Activated T-cell treated with anti-CD3 and anti-CD28 coated beads, Interleukin-2, amount 50 U/mL, for 1 hour (primary cell): ENCODE measurements around the gene TNRC6B.

Experiments used
- DNase-seq: peaks from one replicate; pipeline ENCODE4 v3.0.0-alpha.2; 2020

Gene TNRC6B

DNA sequence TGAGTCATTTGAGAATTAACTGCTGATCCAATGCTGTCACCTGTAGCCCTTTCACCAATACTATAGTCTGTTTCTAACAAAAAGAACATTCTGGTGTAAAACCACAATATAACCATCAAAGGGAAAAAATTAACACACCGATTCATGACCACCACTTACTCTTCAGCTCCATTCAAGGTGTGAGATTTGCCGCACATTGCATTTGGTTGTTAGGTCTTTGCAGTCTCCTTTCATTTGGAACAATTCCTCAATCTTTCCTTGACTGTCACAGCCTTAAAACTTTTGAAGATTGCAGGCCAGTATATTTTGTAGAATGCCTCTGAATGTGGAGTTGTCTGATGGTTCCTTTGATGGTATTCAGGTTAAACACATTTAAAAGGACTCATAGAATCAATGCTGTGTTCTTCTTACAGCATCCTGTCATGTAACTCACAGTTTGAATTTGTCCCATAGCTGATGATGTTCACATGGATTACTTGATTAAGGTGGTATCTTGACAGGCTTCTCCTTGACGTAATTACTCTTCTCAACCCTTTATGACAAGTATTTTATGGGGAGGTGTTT, 63.6 kb downstream of the TNRC6B start:
- no peak for DNase-seq

DNA sequence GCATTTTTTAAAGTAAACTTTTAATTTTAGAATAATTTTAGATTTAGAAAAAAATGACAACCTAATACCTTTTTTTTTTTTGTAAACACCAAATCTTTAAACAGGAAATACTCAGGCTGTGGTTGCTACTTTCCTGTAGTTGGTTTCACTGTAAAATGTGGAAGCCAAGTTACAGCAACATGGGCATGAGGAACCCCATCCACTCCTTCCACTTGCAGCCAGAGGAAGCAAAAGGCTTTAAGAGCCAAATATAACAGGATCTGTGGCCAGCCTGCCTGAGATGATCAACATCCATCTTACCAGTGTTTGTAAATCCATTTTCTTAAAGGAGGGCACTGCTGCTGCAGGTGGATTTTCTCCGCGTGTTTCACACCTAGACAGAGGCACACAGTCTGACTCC, 66.2 kb downstream of the TNRC6B start:
- no peak for DNase-seq

DNA sequence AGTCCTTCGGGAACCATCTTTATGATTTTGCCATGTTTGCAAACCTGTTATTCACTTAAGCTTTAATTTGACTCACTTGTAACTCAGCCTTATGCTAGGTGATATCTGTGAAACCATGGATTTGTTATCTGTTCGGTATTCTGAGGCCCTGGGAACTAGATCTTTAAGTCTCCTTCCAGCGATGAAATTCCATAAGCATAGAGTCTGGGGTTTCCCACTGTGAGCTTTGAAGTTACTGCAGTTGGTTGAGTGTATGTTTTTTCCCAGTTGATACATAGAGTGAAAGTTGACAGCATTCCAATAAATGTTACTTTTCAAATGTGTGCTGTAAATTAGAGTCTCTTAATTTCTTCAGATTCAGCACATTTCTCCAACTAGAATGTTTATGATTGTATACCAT, 66.9 kb downstream of the TNRC6B start:
- DNase-seq: no peak

DNA sequence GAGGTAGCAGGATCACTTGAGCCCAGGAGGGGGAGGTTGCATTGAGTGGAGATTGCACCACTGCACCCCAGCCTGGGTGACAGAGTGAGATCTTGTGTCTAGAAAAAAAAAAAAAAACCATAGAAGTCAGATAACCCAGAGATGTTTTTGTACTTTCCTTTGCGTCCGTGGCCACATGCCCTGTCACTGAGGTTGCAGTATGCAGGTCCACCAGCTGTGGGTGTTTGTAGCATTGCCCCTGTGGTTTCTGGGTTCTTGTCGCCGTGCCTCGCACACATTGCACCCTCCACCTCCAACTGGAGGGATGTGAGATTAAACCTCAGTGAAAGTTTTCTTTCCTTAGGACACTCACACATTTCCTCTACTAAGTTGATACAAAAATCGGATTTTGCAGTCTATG, 70.3 kb downstream of the TNRC6B start:
- DNase-seq: peak; percentile 64

DNA sequence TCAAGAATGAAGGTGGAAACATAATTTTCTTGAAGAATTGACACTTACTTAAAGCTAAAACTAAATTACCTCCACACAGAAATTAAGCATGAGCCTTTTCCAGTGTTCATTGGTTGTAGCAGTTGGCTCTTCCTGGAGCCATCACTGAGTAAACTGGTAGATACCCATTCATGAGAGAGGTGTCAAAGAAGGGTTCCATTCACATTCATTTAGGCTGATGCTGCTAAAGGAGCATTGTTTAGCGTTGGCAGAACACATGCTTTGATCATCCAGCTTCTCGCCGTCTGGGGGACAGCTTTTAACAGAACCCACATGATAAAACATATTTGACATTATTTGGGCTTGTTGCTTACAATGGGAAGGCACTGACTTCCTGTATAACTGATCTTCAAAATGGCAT, 71.6 kb downstream of the TNRC6B start:
- DNase-seq: no peak

DNA sequence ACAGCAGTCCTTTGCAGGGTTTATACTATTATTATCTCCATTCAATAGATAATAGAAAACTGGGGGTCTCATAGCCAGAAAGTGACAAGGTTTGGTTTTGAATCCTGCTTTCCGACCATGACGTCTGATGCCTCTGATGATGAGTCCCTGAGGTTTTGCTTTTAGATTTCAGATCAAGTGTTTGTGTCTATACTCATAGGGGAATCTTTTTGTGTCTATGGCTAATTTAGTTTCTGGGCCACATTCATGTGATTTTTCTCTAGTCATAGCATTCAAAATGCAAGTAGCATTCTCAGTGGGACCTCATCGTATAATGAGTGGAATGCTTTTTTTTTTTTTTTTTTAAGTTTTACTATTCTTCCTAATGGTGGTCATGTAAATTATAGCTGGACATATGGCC, 72.9 kb downstream of the TNRC6B start:
- no peak for DNase-seq

DNA sequence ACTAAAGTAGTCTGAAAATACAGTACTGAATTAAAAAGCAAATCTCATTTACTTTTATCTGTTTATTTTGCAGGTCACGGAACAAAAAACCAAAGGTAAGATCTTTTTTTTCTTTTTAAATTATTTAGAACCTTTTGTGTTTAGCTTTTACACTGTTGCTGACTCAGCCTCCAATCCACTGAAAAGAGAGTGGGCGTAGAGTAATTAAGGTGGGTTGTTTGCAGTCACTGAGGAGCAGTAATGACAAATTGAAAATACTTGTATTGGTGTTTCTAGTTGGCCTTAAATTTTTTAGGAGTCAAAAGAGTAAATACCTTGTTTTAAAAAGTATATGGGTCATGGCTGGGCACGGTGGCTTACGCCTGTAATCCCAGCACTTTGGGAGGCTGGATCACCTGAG, 73.4 kb downstream of the TNRC6B start:
- no peak for DNase-seq

DNA sequence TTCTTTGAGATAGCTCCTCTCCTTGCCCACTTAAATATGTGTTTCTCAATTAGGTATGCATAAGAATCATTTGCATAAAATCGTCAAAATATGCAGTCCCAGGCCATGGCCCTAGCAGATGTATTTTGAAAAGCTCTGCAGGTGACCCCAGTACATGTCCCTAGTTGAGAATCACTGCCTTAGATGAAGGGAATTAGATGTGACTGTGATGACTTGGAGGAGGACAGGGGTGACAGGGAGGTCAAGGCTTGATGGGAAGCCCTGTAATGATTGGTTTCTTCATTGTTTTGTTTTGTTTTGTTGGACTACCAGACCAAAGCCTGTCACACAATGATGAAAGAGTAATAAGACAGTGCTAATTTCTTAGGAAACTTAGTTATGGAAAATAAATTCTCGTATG, 74.4 kb downstream of the TNRC6B start:
- no peak for DNase-seq

DNA sequence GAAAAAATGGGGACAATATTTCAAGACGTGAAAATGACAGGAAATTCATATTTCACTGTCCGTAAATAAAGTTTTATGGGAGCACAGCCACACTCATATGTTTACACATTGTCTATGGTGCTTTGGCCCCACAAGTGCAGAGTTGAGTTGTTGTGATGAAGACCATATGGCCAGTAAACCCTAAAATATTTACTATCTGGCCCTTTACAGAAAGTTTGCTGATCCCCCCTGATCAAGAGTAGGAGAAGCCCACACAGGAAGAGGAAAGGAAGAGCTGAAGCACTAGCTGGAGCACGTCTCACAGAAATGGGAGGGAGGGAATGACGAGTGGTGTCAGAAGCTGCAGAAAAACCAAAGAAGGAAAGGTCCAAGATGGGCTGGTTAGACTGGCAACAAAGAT, 78.8 kb downstream of the TNRC6B start:
- no peak for DNase-seq

DNA sequence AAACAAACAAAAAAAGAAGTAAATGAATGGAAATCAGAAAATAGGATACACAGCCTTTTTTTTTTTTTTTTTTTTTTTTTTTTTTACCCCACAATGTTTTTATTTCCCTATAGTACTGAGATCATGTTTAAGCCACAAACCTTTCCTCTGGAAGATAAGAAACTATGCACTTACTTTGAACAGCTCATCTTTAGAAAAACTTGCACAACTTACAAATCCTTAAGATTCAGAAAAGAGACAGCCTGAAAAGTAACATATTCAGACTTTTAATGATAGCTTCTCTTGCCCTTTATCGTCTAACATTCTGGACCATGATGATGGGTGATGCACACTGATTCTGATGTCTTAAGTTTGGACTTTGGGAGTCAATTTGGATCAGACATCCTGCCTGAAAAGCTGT, 80.3 kb downstream of the TNRC6B start:
- DNase-seq: no peak

DNA sequence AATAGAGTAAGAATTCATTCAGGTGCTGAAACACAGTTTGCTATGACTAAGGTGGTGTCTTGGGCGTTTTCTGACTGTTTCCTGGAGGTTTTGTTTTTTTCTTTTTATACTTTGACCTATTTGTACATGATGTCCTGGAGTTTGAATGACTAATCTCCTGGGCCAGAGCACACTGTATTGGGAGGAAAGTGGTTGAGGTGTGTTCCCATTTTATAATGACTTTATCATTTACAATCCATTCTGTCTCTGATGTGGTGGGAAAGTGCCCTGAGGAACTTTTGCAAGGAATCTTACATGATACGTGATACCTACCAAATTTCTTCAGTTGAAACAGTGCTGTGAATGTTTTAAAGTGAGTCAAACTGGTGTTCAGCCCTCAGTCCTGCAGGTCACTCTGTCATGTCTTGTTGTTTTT, 80.8 kb downstream of the TNRC6B start:
- DNase-seq: no peak

DNA sequence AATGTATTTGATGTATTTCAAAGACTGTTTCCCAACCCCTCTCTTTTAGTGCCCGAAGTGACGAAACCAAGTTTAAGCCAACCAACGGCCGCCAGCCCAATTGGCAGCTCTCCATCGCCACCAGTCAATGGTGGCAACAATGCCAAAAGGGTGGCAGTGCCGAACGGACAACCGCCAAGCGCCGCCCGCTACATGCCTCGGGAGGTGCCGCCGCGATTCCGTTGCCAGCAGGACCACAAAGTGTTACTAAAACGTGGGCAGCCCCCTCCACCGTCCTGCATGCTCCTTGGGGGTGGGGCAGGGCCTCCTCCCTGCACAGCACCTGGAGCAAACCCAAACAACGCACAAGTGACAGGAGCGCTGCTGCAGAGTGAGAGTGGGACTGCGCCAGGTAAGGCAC, 84.1 kb downstream of the TNRC6B start:
- no peak for DNase-seq

DNA sequence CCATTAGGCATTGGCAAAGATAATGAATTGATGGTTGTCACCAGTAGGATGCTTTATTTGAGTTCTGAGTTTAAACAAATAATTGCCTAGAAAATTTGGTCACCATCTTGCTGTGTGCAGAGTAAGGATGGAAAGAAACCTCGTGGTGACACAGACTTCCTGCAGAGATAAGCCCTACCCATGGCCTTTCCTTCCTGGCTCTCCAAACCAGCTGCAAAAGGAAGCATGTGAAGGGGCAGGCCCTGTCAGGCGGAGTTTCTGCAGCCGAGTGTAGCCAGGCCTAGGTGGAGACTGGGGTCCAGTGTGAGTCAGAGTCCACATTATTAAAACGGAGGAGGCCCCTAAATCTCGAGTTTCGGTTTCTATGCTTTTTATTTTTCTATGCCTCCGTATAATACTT, 85.5 kb downstream of the TNRC6B start:
- DNase-seq: no peak

DNA sequence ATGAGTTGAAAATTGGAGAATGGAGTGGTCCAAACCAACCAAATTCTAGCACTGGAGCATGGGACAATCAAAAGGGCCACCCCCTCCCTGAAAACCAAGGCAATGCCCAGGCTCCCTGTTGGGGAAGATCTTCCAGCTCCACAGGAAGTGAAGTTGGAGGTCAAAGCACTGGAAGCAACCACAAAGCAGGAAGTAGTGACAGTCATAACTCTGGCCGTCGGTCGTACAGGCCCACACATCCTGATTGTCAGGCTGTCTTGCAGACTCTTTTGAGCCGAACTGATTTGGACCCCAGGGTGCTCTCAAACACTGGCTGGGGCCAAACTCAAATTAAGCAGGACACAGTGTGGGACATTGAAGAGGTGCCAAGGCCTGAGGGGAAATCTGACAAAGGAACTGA, 88.1 kb downstream of the TNRC6B start:
- DNase-seq: no peak

DNA sequence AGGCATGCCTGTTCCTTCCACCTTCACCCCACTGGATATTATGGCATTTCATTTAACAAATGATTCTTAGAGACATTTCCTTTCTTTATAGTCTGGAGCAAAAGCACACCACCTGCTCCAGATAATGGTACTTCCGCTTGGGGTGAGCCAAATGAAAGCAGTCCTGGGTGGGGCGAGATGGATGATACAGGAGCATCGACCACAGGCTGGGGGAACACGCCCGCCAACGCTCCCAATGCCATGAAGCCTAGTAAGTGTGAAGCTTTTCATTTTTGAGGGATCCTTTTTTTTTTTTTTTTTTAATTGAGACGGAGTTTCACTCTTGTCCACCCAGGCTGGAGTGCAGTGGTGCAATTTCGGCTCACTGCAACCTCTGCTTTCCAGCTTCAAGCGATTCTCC, 92.3 kb downstream of the TNRC6B start:
- DNase-seq: no peak

DNA sequence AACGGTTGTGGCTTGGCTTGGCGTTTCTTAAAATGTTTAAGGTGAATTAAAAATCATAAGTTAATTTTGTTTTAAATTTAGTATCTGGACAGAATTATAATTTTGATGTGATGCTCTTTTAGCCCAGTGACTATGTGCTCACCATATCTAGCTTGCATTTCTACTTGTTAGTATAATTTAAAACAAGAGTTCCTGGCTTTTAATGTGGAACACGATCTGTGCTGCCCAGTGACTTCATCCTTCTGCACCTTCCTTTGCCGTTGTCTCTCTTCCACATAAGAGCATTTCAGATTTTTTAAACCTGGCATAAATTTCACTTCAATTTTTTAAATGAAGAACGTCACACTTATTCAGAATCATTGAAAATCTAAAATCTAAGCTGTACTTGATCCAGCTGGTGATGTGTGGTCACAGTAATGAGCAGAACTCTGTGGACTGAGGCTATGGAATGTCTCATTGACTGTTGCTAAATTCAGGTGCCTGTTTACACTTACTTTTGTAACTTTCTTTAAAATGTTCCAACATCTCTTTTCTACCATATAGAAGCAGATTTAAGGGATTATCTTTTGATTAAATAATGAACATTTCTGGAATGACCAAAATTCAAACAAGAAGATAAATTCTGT, 93.1 kb downstream of the TNRC6B start:
- no peak for DNase-seq

DNA sequence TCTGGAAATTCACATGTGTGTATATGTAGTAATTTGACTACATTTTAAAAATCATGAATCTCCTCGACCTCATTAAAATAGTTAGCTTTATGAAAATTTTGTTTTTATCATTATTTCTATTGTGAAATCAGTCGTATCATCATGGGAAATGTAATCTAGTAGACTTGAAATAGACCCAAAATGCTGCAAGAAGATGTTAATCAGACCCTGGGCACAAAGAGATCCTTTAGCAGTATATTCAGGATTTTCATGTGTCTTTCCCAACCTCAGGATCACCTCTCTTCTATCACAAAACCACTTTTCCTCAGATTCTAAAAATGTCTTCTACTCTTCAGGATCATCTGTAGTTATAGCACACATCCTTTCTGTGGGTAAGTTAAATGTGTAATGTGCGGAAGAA, 93.7 kb downstream of the TNRC6B start:
- DNase-seq: no peak

DNA sequence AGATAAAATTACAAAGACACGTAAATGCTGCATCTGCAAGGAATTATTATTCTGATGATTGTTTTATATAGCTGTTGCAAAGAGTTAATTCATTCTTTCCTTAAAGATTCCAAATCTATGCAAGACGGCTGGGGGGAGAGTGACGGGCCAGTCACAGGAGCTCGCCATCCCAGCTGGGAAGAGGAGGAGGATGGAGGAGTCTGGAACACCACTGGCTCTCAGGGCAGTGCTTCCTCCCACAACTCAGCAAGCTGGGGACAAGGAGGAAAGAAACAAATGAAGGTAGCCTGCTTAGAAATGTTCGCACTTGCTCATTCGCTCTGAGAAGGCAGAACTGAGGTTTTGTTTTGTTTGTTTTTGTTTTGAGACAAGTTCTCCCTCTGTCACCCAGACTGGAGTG, 95.6 kb downstream of the TNRC6B start:
- DNase-seq: no peak

DNA sequence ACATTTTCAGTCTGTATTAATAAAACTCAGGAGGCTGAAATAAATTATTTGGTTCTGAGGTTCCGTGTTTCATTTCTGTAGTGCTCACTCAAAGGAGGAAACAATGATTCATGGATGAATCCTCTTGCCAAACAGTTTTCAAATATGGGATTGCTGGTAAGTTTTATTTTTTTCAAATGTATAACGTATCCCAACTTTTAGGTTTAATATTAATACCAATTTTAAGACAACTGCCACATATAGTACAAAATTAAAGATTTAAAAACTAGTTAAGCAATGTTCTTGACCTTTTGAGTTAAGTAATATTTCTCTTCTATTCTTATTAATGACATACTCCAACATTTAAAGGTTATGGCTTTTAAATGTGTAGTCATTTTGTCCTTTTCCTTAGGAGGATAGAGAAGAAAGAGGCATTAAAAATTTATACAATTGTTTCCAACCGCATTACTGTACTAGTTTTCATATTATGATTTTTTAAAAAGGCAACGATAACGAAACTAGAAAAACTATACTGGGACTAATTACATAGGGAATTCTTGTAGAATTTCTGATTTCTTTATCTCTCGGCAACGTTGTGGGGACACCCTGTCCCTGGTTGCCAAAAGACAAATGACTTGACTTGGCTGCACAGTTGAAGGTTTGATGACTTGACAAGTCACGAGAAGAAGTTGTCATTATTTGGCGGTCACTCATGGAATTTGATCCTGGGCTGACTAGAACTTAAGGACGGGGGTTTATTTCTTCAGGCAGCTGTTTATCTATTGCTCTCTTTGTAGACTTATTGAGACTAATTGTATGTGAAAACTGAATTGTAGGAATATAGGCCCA, 99.5 kb downstream of the TNRC6B start:
- DNase-seq: no peak

DNA sequence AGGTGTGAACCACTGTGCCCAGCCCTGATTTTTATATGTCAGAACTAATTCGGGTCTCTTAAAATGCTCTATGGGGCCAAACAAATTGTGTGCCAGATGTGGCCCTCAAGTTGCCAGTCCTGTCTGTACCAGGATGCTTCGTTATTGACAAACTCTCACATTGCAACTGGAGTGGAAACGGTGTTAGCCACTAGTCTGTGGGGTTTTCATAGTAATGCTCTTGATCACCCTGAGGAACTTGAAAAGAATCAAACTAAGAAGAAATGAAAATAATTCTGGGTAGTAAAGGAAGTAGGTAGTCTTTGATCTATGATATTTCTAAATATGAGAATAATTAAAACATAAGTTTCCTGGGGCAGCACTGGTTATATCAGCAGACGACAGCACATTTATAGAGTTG, 101.3 kb downstream of the TNRC6B start:
- DNase-seq: no peak

DNA sequence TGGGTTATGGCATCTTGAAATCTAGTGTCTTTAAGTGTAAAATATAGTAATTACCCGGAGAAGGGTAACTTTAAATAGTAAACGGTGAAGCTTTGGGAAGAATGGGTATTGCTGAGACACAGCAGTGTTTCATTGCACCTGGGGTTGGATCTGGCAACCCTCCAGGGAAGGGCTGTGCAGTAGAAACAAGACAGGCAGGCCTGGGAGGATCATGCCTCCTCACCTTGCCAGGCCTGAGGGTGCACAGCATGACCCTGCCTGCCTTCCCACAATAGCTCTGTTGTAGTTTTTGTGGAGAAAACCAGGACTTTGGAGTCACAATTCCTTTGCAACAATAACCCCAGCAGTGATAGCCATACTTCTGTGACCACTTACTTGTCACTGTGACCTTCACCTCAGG, 104.0 kb downstream of the TNRC6B start:
- DNase-seq: no peak

DNA sequence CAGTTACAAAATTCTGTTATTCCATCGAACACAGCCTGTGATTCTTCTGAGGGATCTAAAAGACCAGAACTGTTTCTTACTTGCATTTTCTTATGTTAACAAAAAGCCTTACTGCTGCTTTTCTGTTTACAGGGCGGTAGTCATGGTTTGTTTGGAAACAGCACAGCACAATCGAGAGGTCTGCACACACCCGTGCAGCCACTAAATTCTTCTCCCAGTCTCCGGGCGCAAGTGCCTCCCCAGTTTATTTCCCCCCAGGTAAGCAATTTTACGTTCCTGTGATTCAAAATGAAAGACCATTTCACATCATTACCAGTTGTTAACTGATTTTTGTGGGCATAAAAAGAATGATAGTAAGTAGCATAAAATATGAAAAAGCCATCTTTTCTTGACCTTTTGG, 107.8 kb downstream of the TNRC6B start:
- DNase-seq: no peak

DNA sequence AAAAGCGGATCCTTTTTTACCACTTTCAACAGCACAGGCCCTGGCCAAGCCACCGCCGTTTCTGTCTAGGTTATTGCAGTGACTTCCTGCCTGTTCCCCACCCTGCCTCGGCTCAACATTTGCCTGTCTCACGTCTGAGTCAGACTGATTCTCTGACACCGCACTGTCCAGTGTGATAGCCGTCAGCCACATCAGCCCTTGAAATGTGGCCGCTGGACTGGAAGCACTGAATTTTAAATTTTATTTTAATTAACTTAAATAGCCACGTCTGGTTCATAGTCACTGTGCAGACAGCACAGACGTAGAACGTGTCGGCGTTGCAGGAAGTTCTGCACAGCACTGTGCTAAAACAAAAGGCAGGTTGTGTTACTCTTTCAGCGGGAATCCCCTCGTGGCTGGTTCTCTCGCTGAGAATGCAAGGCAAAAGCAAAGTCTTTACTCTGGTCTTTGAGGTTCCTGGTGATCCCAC, 112.3 kb downstream of the TNRC6B start:
- DNase-seq: peak; percentile 76

DNA sequence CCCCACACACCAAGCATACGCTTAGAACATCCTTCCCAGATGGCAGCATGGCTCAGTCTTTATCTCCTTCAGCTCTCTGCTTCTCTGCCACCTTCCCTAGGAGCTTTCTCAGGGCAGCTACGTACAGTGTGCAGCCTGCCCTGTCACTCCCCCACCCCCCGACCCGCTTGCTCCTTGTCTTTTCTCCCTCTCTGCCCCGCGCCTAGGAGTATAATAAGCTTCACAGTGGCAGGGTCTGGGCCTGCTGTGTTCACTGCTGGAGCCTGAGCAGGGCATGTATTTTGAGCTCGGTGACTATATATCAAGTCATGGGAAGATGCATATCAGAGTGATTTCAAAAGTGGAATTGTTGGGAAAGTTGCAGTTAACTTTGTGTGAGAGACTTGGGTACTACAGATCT, 112.8 kb downstream of the TNRC6B start:
- no peak for DNase-seq

DNA sequence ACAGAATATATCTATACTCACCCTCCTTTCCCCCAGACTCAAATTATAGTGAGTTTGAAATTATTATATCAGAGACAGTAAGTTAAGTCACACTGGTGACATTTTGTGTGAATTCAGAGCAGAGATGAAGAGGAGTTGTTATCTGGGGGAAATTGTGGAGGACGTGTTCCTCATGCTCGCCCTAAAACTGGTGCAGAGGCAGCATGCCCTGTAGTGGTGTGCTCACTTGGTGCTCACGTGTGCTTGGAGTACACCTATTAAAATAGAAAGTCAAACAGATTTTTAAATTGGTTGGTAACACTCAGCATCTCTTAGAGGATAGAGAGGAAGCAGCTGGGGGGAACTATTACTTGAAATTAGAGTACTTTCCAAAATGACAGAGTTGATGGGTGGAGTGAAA, 117.0 kb downstream of the TNRC6B start:
- no peak for DNase-seq
